MM.1S (cell line): ENCODE data around the gene NCLN.
"Not testable (repeated sequence)": the region's sequence is repeated elsewhere in the genome, so short reads cannot be mapped to it uniquely, and the experiment has no call there.

Experiments used
- DNase-seq: peaks from one replicate; pipeline ENCODE4 v3.0.0-alpha.2; 2015
- H2AFZ ChIP-seq: fragments of 300-600 bp; sonication (generic); 2 replicates; pipeline ENCODE4 v1.6.0; 2016; ENCODE audit warnings: antibody characterized with exemption, low read length
- H3F3A ChIP-seq: fragments of 300-600 bp; sonication (generic); 2 replicates; pipeline ENCODE4 v1.6.1; 2016; ENCODE audit warnings: mild to moderate bottlenecking, antibody characterized with exemption, low read length, moderate library complexity, mixed read lengths; ENCODE audit not compliant: insufficient read depth
- H3K27ac ChIP-seq: fragments of 300-600 bp; sonication (generic); 2 replicates; pipeline ENCODE4 v1.5.1; 2016; ENCODE audit warnings: mild to moderate bottlenecking, low read length
- H3K27me3 ChIP-seq: fragments of 300-600 bp; sonication (generic); replicated peaks from 2 replicates; pipeline ENCODE4 v1.6.0; 2016; ENCODE audit warnings: low read length; ENCODE audit not compliant: insufficient read depth
- H3K36me3 ChIP-seq: fragments of 300-600 bp; sonication (generic); replicated peaks from 2 replicates; pipeline ENCODE4 v1.6.1; 2016; ENCODE audit warnings: mild to moderate bottlenecking, low read length, mixed read lengths; ENCODE audit not compliant: insufficient read depth
- H3K4me1 ChIP-seq: fragments of 300-600 bp; sonication (generic); 2 replicates; pipeline ENCODE4 v1.6.1; 2016; ENCODE audit warnings: low read length, mixed read lengths
- H3K4me2 ChIP-seq: fragments of 300-600 bp; sonication (generic); 2 replicates; pipeline ENCODE4 v1.6.0; 2016; ENCODE audit warnings: low read depth, low read length
- H3K4me3 ChIP-seq: fragments of 300-600 bp; sonication (generic); 2 replicates; pipeline ENCODE4 v1.5.1; 2016; ENCODE audit warnings: low read length, mixed read lengths
- H3K79me2 ChIP-seq: fragments of 300-600 bp; sonication (generic); 2 replicates; pipeline ENCODE4 v1.6.1; 2016; ENCODE audit warnings: mixed run types, low read length, mixed read lengths
- H3K9ac ChIP-seq: fragments of 300-600 bp; sonication (generic); 2 replicates; pipeline ENCODE4 v1.6.1; 2016; ENCODE audit warnings: low read length, mixed read lengths
- H3K9me2 ChIP-seq: fragments of 300-600 bp; sonication (generic); replicated peaks from 2 replicates; pipeline ENCODE4 v1.6.1; 2016; ENCODE audit warnings: mild to moderate bottlenecking, low read length, mixed read lengths; ENCODE audit not compliant: insufficient read depth
- H3K9me3 ChIP-seq: fragments of 300-600 bp; sonication (generic); replicated peaks from 2 replicates; pipeline ENCODE4 v1.6.1; 2016; ENCODE audit warnings: mild to moderate bottlenecking, low read length, mixed read lengths; ENCODE audit not compliant: insufficient read depth
- H4K20me1 ChIP-seq: fragments of 300-600 bp; sonication (generic); 2 replicates; pipeline ENCODE4 v1.6.1; 2016; ENCODE audit warnings: mild to moderate bottlenecking, low read length, moderate library complexity, mixed read lengths; ENCODE audit not compliant: insufficient read depth
- CTCF ChIP-seq: fragments of 300-600 bp; sonication (generic); IDR thresholded peaks from 2 replicates; pipeline ENCODE4 v1.5.1; 2016; ENCODE audit warnings: antibody characterized with exemption, low read length, mixed read lengths
- EZH2 ChIP-seq: fragments of 300-600 bp; sonication (generic); optimal IDR thresholded peaks from 2 replicates; pipeline ENCODE3; 2017; ENCODE audit warnings: low read depth, mild to moderate bottlenecking, antibody characterized with exemption, low read length, mixed read lengths
- EZH2phosphoT487 ChIP-seq: fragments of 300-600 bp; sonication (generic); IDR thresholded peaks from 2 replicates; pipeline ENCODE4 v1.6.1; 2018; ENCODE audit warnings: antibody characterized with exemption, low read length

Gene NCLN

GRCh38 chr19:3201911-3202310 lies 16.2 kb downstream of the NCLN start:
- Histone ChIP-seq H2AFZ (no peak overlapping the region), H3K79me2 (no peaks in the 10 kb centered on the region), H3K27ac (no peak overlapping the region), H4K20me1 (no peaks in the 10 kb centered on the region), H3K9ac (no peak overlapping the region), H3K9me3 (no peaks in the 10 kb centered on the region), H3K9me2 (no peaks in the 10 kb centered on the region), H3K4me3 (no peak overlapping the region), H3K4me1 (no peaks in the 10 kb centered on the region), H3K27me3 (no peaks in the 10 kb centered on the region), H3K4me2 (no peak overlapping the region), H3K36me3 (no peaks in the 10 kb centered on the region), H3F3A (no peaks in the 10 kb centered on the region)
- no peak for DNase-seq
- TF ChIP-seq EZH2phosphoT487 = no peak
- no peak for TF ChIP-seq EZH2
- TF ChIP-seq CTCF = no peak

GRCh38 chr19:3202346-3202745 lies 16.6 kb downstream of the NCLN start:
- H3K27me3 ChIP-seq = no peaks in the 10 kb centered on the region
- no peak overlapping the region for H3K4me2 ChIP-seq
- TF ChIP-seq EZH2 (no peak), CTCF (no peak), EZH2phosphoT487 (no peak)
- no peaks in the 10 kb centered on the region for H3K79me2 ChIP-seq
- no peaks in the 10 kb centered on the region for H3K36me3 ChIP-seq
- no peak overlapping the region for H3K9ac ChIP-seq
- H3K4me1 ChIP-seq = no peaks in the 10 kb centered on the region
- H4K20me1 ChIP-seq = no peaks in the 10 kb centered on the region
- H3K9me2 ChIP-seq = no peaks in the 10 kb centered on the region
- H3F3A ChIP-seq = no peaks in the 10 kb centered on the region
- no peak overlapping the region for H3K27ac ChIP-seq
- H3K4me3 ChIP-seq = no peak overlapping the region
- H2AFZ ChIP-seq = no peak overlapping the region
- H3K9me3 ChIP-seq = no peaks in the 10 kb centered on the region
- DNase-seq = no peak

GRCh38 chr19:3202895-3203294 lies 17.2 kb downstream of the NCLN start:
- H3K9ac ChIP-seq, H3K36me3 ChIP-seq, H3K9me2 ChIP-seq, H3K9me3 ChIP-seq, H3K79me2 ChIP-seq, H3K27ac ChIP-seq, DNase-seq, H3F3A ChIP-seq, H3K4me2 ChIP-seq, H3K27me3 ChIP-seq, H3K4me3 ChIP-seq, H3K4me1 ChIP-seq, H4K20me1 ChIP-seq, H2AFZ ChIP-seq: not testable (repeated sequence)

- H3K9me3 ChIP-seq = no peaks in the 10 kb centered on the region
- no peaks in the 10 kb centered on the region for H3K9me2 ChIP-seq
- H4K20me1 ChIP-seq = no peaks in the 10 kb centered on the region
- H3K27me3 ChIP-seq = no peaks in the 10 kb centered on the region
- H3K27ac ChIP-seq = no peak overlapping the region
- H3K36me3 ChIP-seq = no peaks in the 10 kb centered on the region
- H3K4me1 ChIP-seq = no peaks in the 10 kb centered on the region
- H3F3A ChIP-seq = no peaks in the 10 kb centered on the region
- H3K4me3 ChIP-seq = no peak overlapping the region
- no peak for TF ChIP-seq EZH2phosphoT487
- TF ChIP-seq EZH2 = no peak
- no peak for TF ChIP-seq CTCF
- H3K79me2 ChIP-seq = no peaks in the 10 kb centered on the region
- H3K4me2 ChIP-seq = no peak overlapping the region
- no peak for DNase-seq
- H2AFZ ChIP-seq = no peak overlapping the region
- H3K9ac ChIP-seq = no peak overlapping the region
Observed at GRCh38 chr19:3203805-3204645, 18.3 kb downstream of the NCLN start.
